K562 (cell line): ENCODE measurements around the gene RAI1.

Experiments
- KDM2B ChIP-seq: fragments of 250-450 bp; sonication (Bioruptor Pico); IDR thresholded peaks from 2 replicates; pipeline ENCODE4 v1.8.0; 2021; ENCODE audit warnings: mild to moderate bottlenecking, moderate library complexity
- KLF6 ChIP-seq: fragments of 250-450 bp; sonication (Bioruptor Pico); IDR thresholded peaks from 2 replicates; pipeline ENCODE4 v1.4.0; 2020; ENCODE audit warnings: mild to moderate bottlenecking, moderate library complexity, borderline replicate concordance
- MEF2A ChIP-seq: IDR thresholded peaks from 2 replicates; pipeline ENCODE4 v1.6.1; 2011; ENCODE audit warnings: low read depth, mild to moderate bottlenecking, low read length, moderate library complexity; ENCODE audit not compliant: control insufficient read depth
- MEF2D ChIP-seq: conservative IDR thresholded peaks from 2 replicates; pipeline ENCODE4 v1.6.1; 2016; ENCODE audit warnings: low read depth, missing genetic modification characterization, missing compliant biosample characterization
- MTA2 ChIP-seq: fragments of 450-650 bp; IDR thresholded peaks from 2 replicates; pipeline ENCODE4 v1.6.1; 2016; ENCODE audit warnings: low read depth
- TBL1XR1 ChIP-seq, 2 experiments: IDR thresholded peaks; 2 replicates each; pipeline ENCODE4 v1.6.1; 2012; ENCODE audit warnings: improper control_type of control experiment in 2 of 2, low read length in 2 of 2, mild to moderate bottlenecking in 1 of 2
- TEAD4 ChIP-seq, 2 experiments: sonication (generic) in 1 of 2; formaldehyde crosslinking in 1 of 2; IDR thresholded peaks; 2 replicates each; pipeline versions ENCODE4 v1.6.1 to v1.8.0; 2012 to 2022; ENCODE audit warnings: borderline replicate concordance in 1 of 2, inconsistent platforms in 1 of 2, low read length in 1 of 2, mild to moderate bottlenecking in 1 of 2, missing genetic modification reagents in 1 of 2
- ZNF431 ChIP-seq: sonication (generic); formaldehyde crosslinking; IDR thresholded peaks from 2 replicates; pipeline ENCODE4 v1.8.0; 2022; ENCODE audit warnings: mild to moderate bottlenecking, missing genetic modification reagents
- ZNF444 ChIP-seq: fragments of 250-450 bp; sonication (Bioruptor Pico); IDR thresholded peaks from 2 replicates; pipeline ENCODE4 v1.4.0; 2020; ENCODE audit warnings: mild to moderate bottlenecking, moderate library complexity
- ZZZ3 ChIP-seq: fragments of 450-650 bp; IDR thresholded peaks from 2 replicates; pipeline ENCODE4 v1.6.1; 2016; ENCODE audit warnings: antibody characterized with exemption, mild to moderate bottlenecking, moderate library complexity
- TF ChIP-seq, protein P1 (sequence below): fragments of 250-450 bp; sonication (Bioruptor Pico); IDR thresholded peaks from 2 replicates; pipeline ENCODE4 v1.4.0; 2020; ENCODE audit warnings: mild to moderate bottlenecking, moderate library complexity

DNA sequence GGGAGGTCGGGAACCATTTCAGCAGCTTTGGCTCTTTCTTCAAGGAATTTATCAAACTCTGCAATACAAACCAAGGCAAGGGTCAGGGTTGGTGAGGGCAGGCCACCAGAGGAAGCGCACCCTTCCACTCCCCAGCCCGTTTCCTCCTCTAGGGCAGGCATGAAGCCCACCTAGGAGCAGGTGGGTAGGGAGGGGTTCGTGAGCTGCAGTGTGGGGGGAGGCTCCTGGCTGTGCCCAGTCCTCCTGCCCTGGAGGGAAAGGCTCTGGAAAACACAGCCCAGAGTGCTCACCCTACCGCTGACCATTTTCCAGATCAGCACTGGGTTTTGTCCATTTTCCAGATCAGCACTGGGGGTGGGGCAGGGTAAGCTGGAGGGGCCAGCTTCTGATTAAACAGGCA is 166.5 kb downstream of the RAI1 start:
- TF ChIP-seq ZNF431 (CRISPR knock-in tag) (no peak), MEF2D (no peak), KLF6 (CRISPR knock-in tag) (no peak), ZNF444 (CRISPR knock-in tag) (no peak), KDM2B (no peak), TBL1XR1 (IDR thresholded peaks at IDR 0.05; ENCODE audit: low read length in 2 of 2) (no peak), MEF2A (no peak), MTA2 (no peak), TEAD4 (IDR thresholded peaks at IDR 0.05; ENCODE audit: low read length) (no peak), TEAD4 (CRISPR knock-in tag; IDR thresholded peaks at IDR 0.05; ENCODE audit: borderline replicate concordance) (no peak), ZZZ3 (no peak)
- TF ChIP-seq, protein P1, sequence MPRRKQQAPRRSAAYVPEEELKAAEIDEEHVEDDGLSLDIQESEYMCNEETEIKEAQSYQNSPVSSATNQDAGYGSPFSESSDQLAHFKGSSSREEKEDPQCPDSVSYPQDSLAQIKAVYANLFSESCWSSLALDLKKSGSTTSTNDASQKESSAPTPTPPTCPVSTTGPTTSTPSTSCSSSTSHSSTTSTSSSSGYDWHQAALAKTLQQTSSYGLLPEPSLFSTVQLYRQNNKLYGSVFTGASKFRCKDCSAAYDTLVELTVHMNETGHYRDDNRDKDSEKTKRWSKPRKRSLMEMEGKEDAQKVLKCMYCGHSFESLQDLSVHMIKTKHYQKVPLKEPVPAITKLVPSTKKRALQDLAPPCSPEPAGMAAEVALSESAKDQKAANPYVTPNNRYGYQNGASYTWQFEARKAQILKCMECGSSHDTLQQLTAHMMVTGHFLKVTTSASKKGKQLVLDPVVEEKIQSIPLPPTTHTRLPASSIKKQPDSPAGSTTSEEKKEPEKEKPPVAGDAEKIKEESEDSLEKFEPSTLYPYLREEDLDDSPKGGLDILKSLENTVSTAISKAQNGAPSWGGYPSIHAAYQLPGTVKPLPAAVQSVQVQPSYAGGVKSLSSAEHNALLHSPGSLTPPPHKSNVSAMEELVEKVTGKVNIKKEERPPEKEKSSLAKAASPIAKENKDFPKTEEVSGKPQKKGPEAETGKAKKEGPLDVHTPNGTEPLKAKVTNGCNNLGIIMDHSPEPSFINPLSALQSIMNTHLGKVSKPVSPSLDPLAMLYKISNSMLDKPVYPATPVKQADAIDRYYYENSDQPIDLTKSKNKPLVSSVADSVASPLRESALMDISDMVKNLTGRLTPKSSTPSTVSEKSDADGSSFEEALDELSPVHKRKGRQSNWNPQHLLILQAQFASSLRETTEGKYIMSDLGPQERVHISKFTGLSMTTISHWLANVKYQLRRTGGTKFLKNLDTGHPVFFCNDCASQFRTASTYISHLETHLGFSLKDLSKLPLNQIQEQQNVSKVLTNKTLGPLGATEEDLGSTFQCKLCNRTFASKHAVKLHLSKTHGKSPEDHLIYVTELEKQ, result no peak
